Measurements from ENCODE around the gene VIPR2.

VIPR2 gene

GRCh38 chr7:158991824-158992621 lies 152.6 kb downstream of the VIPR2 start:
- H3K4me3 ChIP-seq (ENCODE audit: low read depth in 1 of 2, low read length in 2 of 2) = no peak overlapping the region
- H3K9me3 ChIP-seq (ENCODE audit: insufficient read depth, low read length, severe bottlenecking) = no peaks in the 10 kb centered on the region
- H3K27ac ChIP-seq (ENCODE audit: low read length) = no peak overlapping the region

GRCh38 chr7:158988996-158989395 lies 155.7 kb downstream of the VIPR2 start:
- Histone ChIP-seq H2AFZ (ENCODE audit: low read depth, low read length) (no peak overlapping the region), H3K27me3 (ENCODE audit: insufficient read depth, low read length, poor library complexity) (no peaks in the 10 kb centered on the region), H3K4me2 (ENCODE audit: insufficient read depth, low read length) (no peak overlapping the region), H3K9ac (ENCODE audit: low read depth, low read length) (no peak overlapping the region), H3K4me3 (ENCODE audit: low read depth in 1 of 2, low read length in 2 of 2) (no peak overlapping the region), H4K20me1 (ENCODE audit: insufficient read depth, low read length) (no peaks in the 10 kb centered on the region), H3K27ac (ENCODE audit: low read length) (no peak overlapping the region), H3K36me3 (ENCODE audit: insufficient read depth, low read length) (no peaks in the 10 kb centered on the region), H3K79me2 (ENCODE audit: insufficient read depth, low read length) (no peaks in the 10 kb centered on the region), H3K9me3 (ENCODE audit: insufficient read depth, low read length, severe bottlenecking) (peaks cover 17% of the 10 kb centered on the region), H3K4me1 (ENCODE audit: insufficient read depth, low read length) (no peaks in the 10 kb centered on the region)
- ATAC-seq (ENCODE audit: insufficient read depth, low read depth) (no peak), DNase-seq (no peak)
- TF ChIP-seq CTCF (IDR thresholded peaks at IDR 0.05; ENCODE audit: borderline replicate concordance, extremely low read depth, low read length, poor library complexity, severe bottlenecking) (no peak), EZH2 (IDR thresholded peaks at IDR 0.05; ENCODE audit: borderline replicate concordance, low read depth, low read length, severe bottlenecking) (no peak)

More at GRCh38 chr7:158991824-158992621, 152.6 kb downstream of the VIPR2 start:
- no peaks in the 10 kb centered on the region for H3K27me3 ChIP-seq (ENCODE audit: insufficient read depth, low read length, poor library complexity)
- H3K4me1 ChIP-seq (ENCODE audit: insufficient read depth, low read length) = no peaks in the 10 kb centered on the region
- no peak overlapping the region for H2AFZ ChIP-seq (ENCODE audit: low read depth, low read length)
- H3K36me3 ChIP-seq (ENCODE audit: insufficient read depth, low read length) = no peaks in the 10 kb centered on the region
- no peak overlapping the region for H3K9ac ChIP-seq (ENCODE audit: low read depth, low read length)
- H4K20me1 ChIP-seq (ENCODE audit: insufficient read depth, low read length) = no peaks in the 10 kb centered on the region
- ATAC-seq (ENCODE audit: insufficient read depth, low read depth) (0 out of 3 replicates have a peak, but pooled peaks have one; percentile 17), DNase-seq (no peak)
- H3K79me2 ChIP-seq (ENCODE audit: insufficient read depth, low read length) = no peaks in the 10 kb centered on the region
- TF ChIP-seq CTCF (IDR thresholded peaks at IDR 0.05; ENCODE audit: borderline replicate concordance, extremely low read depth, low read length, poor library complexity, severe bottlenecking) = no peak
- no peak for TF ChIP-seq EZH2 (IDR thresholded peaks at IDR 0.05; ENCODE audit: borderline replicate concordance, low read depth, low read length, severe bottlenecking)
- H3K4me2 ChIP-seq (ENCODE audit: insufficient read depth, low read length) = no peak overlapping the region

GRCh38 chr7:158988302-158988862 lies 156.3 kb downstream of the VIPR2 start:
- Histone ChIP-seq H3K27ac (ENCODE audit: low read length) (no peak overlapping the region), H3K4me3 (ENCODE audit: low read depth in 1 of 2, low read length in 2 of 2) (no peak overlapping the region), H2AFZ (ENCODE audit: low read depth, low read length) (no peak overlapping the region), H3K9me3 (ENCODE audit: insufficient read depth, low read length, severe bottlenecking) (peaks cover 23% of the 10 kb centered on the region), H3K27me3 (ENCODE audit: insufficient read depth, low read length, poor library complexity) (no peaks in the 10 kb centered on the region), H3K4me1 (ENCODE audit: insufficient read depth, low read length) (no peaks in the 10 kb centered on the region), H3K36me3 (ENCODE audit: insufficient read depth, low read length) (no peaks in the 10 kb centered on the region; the same call in 1 of the 2 replicates), H3K4me2 (ENCODE audit: insufficient read depth, low read length) (no peak overlapping the region), H3K9ac (ENCODE audit: low read depth, low read length) (no peak overlapping the region), H3K79me2 (ENCODE audit: insufficient read depth, low read length) (no peaks in the 10 kb centered on the region), H4K20me1 (ENCODE audit: insufficient read depth, low read length) (no peaks in the 10 kb centered on the region)
- TF ChIP-seq CTCF (IDR thresholded peaks at IDR 0.05; ENCODE audit: borderline replicate concordance, extremely low read depth, low read length, poor library complexity, severe bottlenecking) (no peak), EZH2 (IDR thresholded peaks at IDR 0.05; ENCODE audit: borderline replicate concordance, low read depth, low read length, severe bottlenecking) (no peak)
- DNase-seq (no peak), ATAC-seq (ENCODE audit: insufficient read depth, low read depth) (no peak)
